Hematopoietic multipotent progenitor cell treated with erythropoietin and hydrocortisone succinate and interleukin-3 and kit ligand, for 4 days (in vitro differentiated cells): ENCODE measurements around the gene DCAF5.

Experiments used
- DNase-seq: peaks from one replicate; pipeline ENCODE4 v3.0.0-alpha.2; 2015

Gene DCAF5

DNA sequence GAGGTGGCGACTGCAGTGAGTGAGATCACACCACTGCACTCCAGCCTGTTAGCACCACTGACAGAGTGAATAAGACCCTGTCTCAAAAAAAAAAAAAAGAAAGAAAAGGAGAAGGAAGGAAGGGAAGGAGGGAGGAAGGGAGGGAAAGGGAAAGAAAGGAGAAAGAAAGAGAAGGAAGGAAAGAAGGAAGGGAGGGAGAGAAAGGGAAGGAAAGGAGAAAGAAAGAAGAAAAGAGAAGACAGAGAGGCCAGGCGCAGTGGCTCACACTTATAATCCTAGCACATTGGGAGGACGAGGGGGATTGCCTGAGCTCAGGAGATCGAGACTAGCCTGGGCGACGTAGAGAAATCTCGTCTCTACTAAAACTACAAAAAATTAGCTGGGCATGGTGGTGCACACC is 13.2 kb downstream of the DCAF5 start:
- DNase-seq = no peak

DNA sequence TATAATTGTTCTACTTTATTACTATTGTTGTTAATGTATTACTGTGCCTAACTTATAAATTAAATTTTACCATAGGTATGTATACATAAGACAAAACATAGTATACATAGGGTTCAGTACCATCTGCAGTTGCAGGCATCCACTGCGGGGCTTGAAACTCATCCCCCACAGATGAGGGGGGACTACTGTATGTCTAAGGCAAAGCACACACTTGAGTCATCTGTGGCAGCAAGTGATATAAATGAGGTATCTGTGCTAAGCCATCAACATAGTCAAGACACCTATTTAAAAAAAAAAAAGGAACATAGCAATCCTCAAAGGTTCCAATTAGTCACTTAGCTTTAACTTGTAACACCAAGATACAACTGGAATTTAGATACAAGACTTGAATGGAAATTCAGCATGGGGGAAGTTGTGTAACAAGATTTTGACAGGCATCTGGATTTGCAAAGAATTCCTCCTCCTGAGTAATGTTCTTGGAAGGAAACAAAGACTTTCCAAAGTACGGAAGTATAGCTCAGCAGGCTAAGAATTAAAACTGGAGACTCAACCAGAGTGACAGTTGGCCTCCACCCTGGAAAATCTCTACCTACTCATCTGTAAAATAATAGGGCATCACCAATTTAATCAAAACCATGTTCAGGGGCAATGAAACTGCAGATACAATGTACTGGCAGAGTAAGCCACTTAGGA is 14.9 kb downstream of the DCAF5 start:
- DNase-seq = no peak

DNA sequence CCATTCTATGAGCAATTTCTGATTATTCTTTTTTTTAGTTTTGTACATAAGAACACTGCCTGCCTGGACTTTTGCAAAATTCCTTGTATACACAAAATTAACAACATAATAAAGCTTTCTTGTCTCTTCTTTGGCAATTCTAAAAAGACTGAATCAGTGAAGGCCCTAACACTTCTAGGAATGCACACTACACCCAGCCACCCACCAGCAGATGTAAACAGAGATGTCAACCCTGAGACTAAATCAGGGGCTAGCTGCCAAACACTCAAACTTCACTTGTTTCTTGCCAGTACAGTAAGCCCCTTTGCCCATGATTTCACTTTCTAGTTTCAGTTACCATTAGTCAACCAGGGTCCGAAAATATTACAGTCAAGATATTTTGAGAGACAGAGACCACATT is 15.5 kb downstream of the DCAF5 start:
- no peak for DNase-seq

DNA sequence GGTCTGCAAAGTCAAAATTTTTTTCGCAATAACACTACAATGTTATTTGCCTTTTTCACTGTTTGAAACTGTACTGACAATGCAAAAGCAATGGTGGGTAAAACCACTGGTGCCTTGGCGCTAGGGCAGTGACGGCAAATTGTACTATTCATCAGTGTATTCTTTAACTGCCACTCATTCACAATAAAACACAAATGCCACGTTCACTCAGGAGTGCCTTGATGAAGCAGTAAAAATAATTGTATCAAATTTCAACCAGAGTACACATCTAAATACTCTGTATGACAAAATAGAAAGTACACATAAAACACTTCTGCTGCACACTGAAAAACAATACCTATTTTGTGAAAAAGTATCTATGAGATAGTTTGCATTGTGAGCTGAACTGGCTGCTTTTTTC is 17.8 kb downstream of the DCAF5 start:
- no peak for DNase-seq

DNA sequence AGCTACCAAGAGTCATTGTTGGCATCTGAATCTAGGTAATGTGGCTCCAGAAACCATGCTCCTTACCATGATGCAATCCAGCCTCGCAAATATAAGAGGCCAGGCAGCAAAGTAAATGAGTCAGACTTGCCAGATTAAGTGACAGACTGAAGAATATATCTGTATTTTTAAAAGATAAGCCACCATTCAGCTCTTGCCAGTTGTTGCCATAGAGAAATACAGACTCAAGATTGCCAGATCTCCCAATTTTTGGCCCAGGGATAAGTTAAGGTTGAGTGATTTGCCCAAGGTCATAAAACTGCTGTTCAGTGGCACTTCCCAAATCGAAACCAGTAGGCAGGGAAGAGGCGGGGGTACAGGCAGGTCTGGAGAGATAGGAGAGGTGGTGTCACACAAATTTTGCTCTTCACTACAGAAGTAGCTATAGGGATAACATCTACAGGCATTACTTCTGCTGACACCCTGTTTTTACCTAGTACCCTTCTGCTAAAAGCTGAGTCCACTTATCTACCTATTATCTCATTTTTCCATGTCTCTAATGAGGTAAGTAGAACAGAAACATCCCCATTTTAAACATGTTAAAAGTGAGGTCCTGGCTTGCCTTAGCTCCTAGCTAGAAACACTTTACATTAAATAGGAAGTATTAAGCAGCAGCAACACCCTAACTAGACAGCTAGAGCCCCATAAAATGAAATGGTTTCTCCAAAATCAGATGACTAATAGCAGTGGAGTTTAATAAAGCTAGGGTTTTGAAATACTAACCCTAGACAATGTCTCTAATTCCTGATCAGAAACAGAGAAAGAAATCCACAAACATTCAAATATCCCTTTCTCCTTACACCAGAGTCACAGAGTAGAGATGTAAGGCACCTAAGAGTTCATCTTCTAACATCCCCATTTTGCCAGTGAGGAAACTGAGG is 19.5 kb downstream of the DCAF5 start:
- DNase-seq = peak; percentile 70

DNA sequence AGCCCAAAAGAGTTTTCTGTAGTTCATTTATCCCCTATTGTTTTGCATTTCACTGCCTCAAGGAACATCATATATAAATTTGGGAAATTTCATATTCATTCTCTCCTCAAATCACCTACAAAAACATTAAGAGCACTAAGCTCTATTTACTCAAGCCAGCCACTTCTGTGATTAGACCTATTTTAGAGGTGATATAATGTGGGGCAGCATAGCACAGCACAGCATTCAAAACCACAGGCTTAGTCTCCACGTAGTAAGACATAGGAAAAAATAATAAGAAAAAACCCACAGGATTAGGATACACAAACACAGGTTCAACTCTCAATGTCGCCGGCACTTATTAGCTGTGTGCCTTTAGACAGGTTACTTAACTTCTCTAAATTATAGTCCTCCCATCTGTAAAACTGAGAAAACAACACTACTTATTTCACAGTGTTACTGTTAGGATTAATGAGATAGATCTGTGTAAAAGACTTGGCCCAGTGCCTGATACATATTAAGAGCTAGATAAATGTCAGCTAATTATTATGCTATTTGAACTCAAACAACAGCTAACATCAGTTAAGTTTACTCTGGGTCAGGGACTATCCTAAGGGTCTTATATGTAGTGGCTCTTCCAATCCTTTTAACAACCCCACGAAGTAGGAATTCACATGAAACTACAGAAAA is 20.3 kb downstream of the DCAF5 start:
- no peak for DNase-seq

DNA sequence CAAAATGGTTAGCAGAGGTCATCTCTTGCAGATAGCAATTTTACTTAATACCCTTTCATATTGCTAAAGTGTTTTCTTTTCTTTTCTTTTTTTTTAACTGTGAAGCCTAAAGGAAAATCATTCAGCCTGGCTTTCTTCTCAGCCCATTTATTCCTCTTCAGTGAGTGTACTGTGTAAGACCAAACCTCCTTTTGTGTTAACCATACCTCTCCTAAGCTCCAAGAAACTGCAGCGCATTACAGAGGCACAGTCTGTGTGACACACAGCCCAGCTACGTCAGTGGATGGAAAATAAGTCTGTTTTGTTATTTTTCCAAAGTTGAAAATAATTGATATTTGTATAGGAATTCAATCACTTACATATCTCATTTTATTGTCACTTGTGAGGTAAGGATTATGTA is 21.7 kb downstream of the DCAF5 start:
- DNase-seq = no peak

DNA sequence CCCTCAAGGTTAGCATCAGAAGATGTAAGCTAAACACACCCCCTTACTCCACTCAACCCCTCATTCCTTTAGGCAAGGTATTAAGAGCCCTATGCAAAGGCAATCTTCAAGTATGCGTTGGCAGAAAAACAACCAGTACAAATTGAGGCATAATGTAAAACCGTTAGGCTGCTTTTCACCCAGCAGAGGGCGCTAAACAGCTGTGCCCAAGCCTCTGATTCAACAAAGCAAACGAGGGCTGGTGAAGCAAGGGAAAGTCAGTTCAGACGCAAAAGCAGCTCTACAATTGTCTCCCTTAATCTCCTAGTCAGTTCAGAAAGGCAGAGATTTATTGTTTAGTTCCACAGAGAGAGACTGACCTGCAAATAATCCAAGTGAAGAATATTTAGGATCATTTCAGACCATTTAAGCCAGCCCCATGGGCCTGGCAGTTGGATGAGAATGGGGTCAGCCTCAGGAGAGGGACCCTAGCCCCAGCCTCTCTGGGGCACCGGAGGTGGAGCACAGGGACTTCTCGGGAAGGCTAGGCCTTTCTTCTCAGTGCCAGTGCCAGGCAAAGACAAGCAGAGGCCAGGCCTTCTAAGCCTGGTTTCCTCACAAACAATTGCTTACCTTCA is 23.5 kb downstream of the DCAF5 start:
- DNase-seq = peak; percentile 93

DNA sequence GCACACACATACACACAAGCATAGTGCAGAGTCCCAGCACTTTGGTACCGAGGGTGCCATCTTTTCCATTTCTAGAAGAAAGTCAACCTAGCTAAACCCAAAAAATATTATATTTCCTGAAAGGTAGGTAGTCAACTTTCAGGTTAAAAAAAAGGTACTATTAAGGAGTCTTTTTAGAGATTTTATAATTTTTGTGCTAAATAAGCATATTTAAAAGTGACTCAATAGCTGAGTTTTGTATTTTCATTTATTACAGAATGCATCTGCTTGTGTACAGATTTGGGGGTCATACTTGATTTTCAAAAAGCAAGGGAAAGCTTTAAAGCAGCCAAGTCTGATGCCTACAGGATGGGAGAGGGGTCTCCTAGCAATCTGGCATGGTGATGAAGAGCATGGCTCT is 34.6 kb downstream of the DCAF5 start:
- no peak for DNase-seq

DNA sequence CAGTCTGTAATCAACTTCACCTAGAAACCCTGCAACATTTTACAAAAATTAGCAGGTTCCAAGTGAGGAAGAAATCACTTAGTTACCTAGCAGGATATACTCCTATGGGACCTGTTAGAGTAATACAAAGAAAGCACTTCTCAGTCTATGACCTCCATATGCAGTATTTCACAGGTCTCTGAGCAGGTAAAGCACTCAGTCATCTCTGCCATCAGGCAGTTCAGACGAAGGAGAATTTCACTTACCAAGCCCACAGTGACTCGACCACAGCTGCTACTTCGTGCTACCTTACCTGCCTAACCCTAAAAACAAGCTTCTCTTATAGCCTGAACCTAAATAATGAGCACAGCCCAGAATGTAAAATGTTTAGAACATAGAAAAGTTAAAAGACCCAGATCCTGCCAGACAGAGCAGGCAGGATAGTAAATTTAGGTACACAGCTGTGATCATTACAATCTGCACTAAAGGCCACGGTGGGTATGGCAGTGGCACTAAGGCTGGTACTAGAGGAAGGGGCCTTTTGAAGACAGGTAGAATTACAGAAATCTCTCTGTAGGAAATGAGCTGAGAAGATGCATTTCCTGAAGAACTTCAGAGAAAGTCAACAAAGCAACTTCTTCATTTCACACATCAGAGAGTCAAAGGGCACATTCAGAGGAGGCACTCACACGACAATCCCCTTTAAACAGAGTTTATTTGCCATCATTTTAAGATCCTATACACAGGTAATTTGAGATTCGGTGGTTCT is 35.7 kb downstream of the DCAF5 start:
- DNase-seq = no peak

DNA sequence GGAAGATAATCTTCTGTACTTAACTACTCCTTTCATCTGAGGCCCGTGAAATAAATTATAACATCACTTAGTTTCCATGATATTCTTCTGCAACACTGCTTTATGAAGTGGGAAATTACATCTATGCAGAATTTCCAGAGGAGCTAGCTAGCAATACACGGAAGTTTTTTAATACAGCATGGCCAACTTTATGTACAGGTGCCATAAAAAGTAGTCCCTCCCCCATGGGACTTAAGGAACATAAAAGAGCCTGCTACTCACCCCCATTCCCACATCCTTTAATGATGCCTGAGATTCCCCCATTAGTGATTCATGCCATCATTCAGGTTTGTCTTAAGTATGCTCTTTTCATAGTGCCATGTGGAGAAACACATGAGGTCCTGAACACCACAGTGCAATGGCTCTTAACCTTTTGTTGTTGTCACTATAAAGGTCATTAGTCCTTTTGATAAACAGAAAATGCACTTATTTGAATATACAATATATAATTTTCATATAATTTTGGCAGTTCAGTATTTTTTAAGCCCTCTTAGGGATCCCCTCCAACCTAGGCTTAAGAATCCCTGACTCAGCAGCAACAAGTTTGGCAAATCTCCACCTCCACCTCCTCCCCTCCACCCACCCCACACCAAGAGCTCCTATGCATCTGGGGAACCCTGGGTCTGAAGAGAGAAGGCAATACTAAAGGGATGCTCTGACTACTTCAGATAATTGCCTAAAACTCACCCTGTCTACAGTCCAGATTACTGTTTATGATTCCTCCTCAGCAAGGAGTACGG is 37.3 kb downstream of the DCAF5 start:
- DNase-seq = no peak

DNA sequence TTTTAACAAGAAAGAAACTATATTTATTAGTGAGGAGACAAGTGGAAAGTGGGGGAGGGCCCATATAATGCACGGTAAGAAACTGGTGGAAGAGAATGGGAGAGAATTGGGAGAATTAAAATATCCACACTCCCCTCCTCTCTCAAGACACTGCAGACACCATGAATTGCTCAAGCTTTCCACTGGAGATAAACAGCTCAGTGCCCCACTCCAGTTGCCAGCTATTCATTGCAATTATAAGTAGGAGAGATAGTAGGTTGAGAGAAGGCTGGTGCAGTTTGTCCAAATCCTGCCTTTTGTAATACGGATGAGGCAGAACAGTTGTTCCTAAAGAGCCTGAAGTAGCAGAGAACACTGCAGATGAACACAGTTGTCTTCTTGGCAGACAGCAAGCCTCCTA is 38.2 kb downstream of the DCAF5 start:
- no peak for DNase-seq

DNA sequence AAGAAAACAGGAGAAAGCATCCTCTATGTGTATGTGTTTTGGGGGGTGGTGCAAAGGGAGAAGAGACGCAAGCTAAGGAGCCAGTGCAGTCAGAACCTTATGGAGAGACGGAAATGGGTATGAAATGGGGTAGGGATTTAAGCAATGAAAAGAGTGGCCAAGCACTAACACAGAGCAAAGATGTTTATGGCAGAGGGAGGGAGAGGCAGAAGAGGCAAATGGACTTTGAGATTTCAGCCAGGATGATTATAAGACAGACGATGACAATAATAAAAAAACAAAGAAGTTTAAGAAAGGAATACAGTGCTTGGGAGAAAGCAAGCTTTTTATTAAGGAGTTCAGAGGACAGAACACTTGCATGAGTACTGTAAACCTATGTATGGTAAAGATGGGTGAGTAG is 44.6 kb downstream of the DCAF5 start:
- no peak for DNase-seq

DNA sequence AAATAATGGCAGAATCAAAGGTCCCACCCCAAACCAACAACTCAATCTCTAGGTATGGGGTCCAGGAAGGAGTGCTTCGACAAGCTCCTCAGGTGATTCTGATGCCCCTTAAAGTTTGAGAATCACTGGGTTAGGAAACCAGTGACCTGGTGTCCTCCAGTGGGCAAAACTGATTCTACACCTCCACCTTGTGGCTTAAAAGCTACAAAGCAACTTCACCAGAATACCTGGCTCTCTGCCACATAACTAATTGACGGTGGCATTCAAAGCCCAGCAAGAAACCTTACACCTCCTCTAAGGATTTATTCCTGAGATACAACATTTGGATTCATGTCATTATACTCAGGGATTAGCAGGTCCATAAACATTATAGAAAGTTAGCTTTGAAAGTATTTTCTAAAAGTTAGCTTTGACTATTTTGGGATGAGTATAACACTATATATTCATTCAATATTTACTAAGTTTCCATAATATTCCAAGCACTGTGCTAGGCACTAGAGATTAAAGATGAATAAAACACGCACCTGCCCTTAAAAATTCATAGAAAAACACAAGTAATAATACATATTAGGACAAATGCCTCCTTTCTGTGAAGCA is 45.4 kb downstream of the DCAF5 start:
- DNase-seq = peak; percentile 81

DNA sequence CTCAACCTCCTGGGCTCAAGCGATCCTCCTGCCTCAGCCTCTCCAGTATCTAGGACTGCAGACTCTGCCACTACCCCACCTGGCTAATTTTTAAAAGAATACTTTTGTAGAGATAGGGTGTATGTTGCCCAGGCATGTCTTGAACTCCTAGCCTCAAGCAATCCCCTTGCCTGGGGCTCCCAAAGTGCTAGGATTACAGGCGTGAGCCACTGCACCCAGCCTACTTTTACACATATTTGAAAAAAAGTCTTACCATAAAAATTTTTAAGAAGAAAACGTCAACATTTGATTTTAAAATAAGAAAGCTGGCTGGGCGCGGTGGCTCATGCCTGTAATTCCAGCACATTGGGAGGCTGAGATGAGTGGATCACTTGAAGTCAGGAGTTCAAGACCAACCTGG is 46.5 kb downstream of the DCAF5 start:
- DNase-seq = no peak

DNA sequence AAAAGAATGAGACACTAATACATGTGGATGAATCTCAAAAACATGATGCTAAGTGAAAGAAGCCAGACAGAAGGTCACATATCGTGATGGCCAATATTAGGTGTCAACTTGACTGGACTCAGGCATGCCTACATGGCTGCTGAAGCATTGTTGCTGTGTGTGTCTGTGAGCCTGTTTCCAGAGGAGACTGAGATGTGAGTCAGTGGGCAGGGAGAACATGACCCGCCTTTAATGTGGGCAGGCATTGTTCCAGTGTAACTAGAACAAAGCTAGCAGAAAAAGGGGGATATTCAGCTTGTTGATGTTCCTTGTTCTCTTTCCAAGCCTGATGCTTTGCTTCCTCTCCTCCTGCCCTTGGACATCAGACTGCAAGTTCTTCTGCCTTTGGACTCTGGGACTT is 47.6 kb downstream of the DCAF5 start:
- DNase-seq = no peak

DNA sequence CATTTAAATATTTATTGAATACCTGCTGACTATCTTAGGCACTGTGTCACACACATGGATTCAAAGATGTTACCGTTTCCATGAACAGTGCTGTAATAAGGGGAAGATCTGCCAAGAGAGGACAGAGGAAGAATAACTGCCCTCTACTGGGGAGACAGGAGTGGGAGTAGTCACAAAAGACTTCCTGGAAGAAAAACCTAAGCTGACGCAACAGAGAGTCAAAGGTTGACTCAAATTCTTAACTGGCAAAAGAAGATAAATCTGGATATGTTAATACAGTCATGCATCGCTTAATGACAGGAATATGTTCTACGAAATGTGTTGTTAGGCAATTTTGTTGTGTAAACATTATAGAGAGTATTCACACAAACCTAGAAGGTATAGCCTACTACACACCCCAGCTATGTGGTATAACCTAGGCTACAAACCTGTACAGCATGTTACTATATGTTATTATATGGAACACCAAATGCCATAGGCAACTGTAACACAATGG is 51.5 kb downstream of the DCAF5 start:
- peak; percentile 82 for DNase-seq

DNA sequence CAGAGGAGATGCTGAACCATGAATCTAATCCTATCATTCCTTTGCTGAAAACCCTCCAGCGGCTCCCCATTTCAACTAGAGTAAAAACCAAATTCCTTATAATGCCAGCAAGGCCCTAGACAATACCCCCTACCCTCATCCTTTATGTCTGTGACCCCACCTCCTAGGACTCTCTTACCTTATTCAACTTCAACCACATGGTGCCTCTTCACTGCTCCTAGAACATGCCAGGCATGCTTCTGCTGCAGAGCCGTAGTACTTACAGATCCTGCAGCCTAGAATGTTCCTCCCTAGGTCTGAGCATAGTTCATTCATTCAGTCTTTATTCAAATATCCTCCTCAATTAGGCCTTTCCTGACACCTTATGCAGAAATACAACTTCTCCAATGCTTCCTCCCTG is 54.9 kb downstream of the DCAF5 start:
- no peak for DNase-seq

DNA sequence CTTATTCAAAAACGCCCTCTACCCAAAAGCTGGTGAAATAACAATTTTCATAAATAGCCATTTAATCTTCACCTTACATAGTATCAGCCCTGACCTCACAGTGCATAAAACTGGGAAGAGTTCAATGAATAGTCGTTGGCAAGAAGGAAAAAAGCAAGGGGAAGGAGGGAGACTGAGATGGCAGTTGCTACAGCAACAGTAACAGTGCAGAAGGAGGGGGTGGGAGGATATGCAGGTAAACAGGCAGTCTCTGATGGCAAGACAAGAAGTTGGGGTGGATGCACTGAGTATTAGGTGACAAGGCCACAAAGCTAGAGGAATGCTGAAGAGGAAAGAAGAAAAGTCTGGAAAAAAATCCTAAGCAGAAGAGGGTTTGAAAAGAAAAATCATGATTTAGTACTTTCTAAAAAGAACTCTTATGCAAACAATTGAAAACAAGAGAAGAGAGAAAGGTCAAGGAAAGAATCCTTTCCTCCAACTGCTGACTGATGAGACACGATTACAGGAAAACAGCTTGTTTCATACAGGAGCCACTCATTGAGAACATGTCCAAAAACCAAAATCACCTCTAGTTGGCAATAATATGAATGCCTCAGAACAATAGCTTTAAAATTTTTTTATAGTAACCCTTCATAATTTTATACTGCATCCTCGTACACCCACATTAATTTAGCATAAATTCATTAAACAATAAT is 56.0 kb downstream of the DCAF5 start:
- peak; percentile 13 for DNase-seq

DNA sequence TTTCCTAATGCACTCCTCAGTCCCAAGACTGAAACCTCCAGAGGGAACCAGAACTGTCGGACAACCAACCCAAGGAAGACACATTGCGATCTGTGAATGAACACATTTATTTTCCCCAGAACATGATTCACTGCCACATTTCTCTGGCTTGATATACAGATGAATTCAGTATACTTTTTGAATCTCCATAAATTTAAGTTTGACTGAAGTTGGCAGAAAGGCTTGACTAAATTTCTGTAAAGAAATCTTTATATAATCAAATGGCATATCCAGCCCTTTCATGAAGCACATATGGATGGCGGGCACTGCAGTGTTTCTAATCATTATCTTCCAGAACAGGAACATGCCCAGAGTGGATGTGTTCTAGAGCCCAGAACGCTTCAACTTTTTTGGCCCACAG is 56.7 kb downstream of the DCAF5 start:
- DNase-seq = no peak

DNA sequence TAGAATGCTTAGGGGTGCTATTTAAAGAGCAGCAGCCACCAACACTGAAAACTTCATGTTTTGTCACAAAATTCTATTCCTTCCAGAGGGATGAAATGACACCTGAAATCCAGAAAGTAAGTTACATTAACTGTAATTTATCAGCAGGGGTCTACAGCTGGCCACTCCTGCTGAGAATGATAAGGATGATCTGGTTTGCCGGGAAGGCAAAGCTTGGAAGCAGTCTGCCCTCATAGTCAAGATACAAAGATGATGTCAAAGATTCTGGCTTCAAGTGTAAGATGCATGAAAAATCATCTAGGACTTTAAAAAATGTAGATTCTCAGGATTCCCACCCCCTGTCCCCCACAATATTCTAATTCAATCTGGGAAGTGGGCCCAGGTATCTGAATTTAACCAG is 58.4 kb downstream of the DCAF5 start:
- DNase-seq = no peak
